Upper lobe of right lung (tissue), 1 donor: ENCODE data around the gene PHAF1. TPM values are rescaled to one million over a fixed set of nuclear protein-coding genes. Genes with fewer than 3 reads are reported as not detected.
A peak's percentile ranks its signal among the peaks of the same experiment; 100 is the strongest.

ENCODE experiments used
- ATAC-seq: fragments of 200-7000 bp; cut with Tn5 transposase; one replicate; pipeline ENCODE4 v1.9.1; 2020; ENCODE audit warnings: mild to moderate bottlenecking, moderate library complexity
- DNase-seq: peaks from one replicate; pipeline ENCODE4 v3.0.0-alpha.2; 2020
- H3K27ac ChIP-seq: fragments of 200-600 bp; one replicate; pipeline ENCODE4 v1.8.0; 2022
- H3K27me3 ChIP-seq: fragments of 200-600 bp; one replicate; pipeline ENCODE4 v1.8.0; 2022; ENCODE audit warnings: mild to moderate bottlenecking
- H3K36me3 ChIP-seq: fragments of 200-600 bp; one replicate; pipeline ENCODE4 v1.8.0; 2022
- H3K4me1 ChIP-seq: fragments of 200-600 bp; one replicate; pipeline ENCODE4 v1.8.0; 2022
- H3K4me3 ChIP-seq: fragments of 200-600 bp; one replicate; pipeline ENCODE4 v1.8.0; 2022; ENCODE audit warnings: mild to moderate bottlenecking
- H3K9me3 ChIP-seq: fragments of 200-600 bp; one replicate; pipeline ENCODE4 v1.8.0; 2022
- intact Hi-C: fragments of 100-400 bp; cut with DNase I; formaldehyde crosslinking; loops from one replicate; pipeline ENCODE4 v1.11.0; 2022
- total RNA-seq: library from RNA; stranded (reverse); fragmentation: NEBNext Ultra II Directional; extraction: Animal tissue kit (Norgen Biotek cat#: 25700); gene quantifications from one replicate; pipeline ENCODE4 v1.2.1, GENCODE V29; 2021
- TF ChIP-seq, protein P1 (sequence below): fragments of 200-600 bp; IDR thresholded peaks from one replicate; pipeline ENCODE4 v1.8.0; 2022; ENCODE audit warnings: antibody characterized with exemption
- donor health status: DM: no; HTN: yes; CAD: no; lungs with severe emphysema.

The PHAF1 gene
- total RNA-seq, 1 donor from 2014 or later, result 16.4 TPM

GRCh38 chr16:67162506-67163163 lies 52.9 kb downstream of the PHAF1 start:
- peak overlapping the region; percentile 46 for H3K4me3 ChIP-seq
- no peak for ATAC-seq
- H3K27me3 ChIP-seq, result peaks cover 18% of the 10 kb centered on the region
- intact Hi-C loops, result no loop called here
- TF ChIP-seq, protein P1, sequence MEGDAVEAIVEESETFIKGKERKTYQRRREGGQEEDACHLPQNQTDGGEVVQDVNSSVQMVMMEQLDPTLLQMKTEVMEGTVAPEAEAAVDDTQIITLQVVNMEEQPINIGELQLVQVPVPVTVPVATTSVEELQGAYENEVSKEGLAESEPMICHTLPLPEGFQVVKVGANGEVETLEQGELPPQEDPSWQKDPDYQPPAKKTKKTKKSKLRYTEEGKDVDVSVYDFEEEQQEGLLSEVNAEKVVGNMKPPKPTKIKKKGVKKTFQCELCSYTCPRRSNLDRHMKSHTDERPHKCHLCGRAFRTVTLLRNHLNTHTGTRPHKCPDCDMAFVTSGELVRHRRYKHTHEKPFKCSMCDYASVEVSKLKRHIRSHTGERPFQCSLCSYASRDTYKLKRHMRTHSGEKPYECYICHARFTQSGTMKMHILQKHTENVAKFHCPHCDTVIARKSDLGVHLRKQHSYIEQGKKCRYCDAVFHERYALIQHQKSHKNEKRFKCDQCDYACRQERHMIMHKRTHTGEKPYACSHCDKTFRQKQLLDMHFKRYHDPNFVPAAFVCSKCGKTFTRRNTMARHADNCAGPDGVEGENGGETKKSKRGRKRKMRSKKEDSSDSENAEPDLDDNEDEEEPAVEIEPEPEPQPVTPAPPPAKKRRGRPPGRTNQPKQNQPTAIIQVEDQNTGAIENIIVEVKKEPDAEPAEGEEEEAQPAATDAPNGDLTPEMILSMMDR, result no peak
- H3K27ac ChIP-seq, result no peak overlapping the region
- DNase-seq, result no peak
- H3K36me3 ChIP-seq, result no peaks in the 10 kb centered on the region
- H3K4me1 ChIP-seq, result peaks cover 47% of the 10 kb centered on the region
- no peaks in the 10 kb centered on the region for H3K9me3 ChIP-seq

DNA sequence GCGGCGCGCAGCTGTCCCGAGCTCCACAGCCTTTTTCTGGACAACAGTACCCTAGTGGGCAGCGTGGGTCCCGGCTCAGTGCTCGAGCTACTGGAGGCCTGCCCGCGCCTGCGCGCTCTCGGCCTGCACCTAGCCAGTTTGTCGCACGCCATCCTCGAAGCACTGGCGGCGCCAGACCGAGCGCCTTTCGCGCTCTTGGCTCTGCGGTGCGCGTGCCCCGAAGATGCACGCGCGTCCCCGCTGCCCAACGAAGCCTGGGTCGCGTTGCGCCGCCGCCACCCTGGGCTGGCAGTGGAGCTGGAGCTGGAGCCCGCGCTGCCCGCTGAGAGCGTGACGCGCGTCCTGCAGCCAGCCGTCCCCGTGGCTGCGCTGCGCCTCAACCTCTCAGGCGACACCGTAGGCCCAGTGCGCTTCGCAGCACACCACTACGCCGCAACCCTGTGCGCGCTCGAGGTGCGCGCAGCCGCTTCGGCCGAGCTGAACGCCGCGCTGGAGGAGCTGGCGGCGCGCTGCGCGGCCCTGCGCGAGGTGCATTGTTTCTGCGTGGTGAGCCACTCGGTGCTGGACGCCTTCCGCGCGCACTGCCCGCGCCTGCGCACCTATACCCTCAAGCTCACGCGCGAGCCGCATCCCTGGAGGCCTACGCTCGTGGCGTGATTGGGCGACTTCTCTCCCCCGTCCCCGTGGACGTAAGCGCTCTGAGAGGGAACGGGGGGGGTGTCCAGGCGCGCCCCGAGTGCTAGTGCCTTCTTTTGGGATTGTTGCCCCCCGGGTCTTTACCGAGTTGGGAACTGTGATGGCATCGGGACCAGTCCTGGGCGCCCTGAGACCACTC lies 53.6 kb downstream of the PHAF1 start:
- H3K4me3 ChIP-seq, result peak overlapping the region; percentile 46
- H3K27me3 ChIP-seq, result peaks cover 18% of the 10 kb centered on the region
- intact Hi-C loops, result no loop called here
- no peaks in the 10 kb centered on the region for H3K9me3 ChIP-seq
- TF ChIP-seq, protein P1, result no peak
- no peak overlapping the region for H3K27ac ChIP-seq
- no peaks in the 10 kb centered on the region for H3K36me3 ChIP-seq
- no peak for ATAC-seq
- peaks cover 47% of the 10 kb centered on the region for H3K4me1 ChIP-seq
- no peak for DNase-seq

- Histone ChIP-seq H3K9me3 (no peaks in the 10 kb centered on the region), H3K4me3 (peak overlapping the region; percentile 46), H3K27ac (no peak overlapping the region), H3K27me3 (peaks cover 18% of the 10 kb centered on the region), H3K4me1 (peaks cover 51% of the 10 kb centered on the region), H3K36me3 (no peaks in the 10 kb centered on the region)
- TF ChIP-seq, protein P1, result no peak
- intact Hi-C loops, result no loop called here
- peak; percentile 73 for DNase-seq
- ATAC-seq, result no peak
These were observed 54.3 kb downstream of the PHAF1 start for GRCh38 chr16:67163999-67164558.

GRCh38 chr16:67164599-67165061 lies 54.9 kb downstream of the PHAF1 start, which contains the start of gene HSF4:
Gene HSF4, plus strand, starts transcription at chr16:67164745. Its CDS starts 67 bp downstream, at chr16:67164812.
- Histone ChIP-seq H3K36me3 (no peaks in the 10 kb centered on the region), H3K4me3 (peak within 1 kb of the TSS; percentile 46), H3K27me3 (peaks cover 18% of the 10 kb centered on the region), H3K27ac (no peak within 1 kb of the TSS), H3K4me1 (peaks cover 57% of the 10 kb centered on the region), H3K9me3 (no peaks in the 10 kb centered on the region)
- DNase-seq, result peak; percentile 90
- intact Hi-C loops, result no loop called here
- TF ChIP-seq, protein P1, result no peak
- peak; percentile 54 for ATAC-seq

DNA sequence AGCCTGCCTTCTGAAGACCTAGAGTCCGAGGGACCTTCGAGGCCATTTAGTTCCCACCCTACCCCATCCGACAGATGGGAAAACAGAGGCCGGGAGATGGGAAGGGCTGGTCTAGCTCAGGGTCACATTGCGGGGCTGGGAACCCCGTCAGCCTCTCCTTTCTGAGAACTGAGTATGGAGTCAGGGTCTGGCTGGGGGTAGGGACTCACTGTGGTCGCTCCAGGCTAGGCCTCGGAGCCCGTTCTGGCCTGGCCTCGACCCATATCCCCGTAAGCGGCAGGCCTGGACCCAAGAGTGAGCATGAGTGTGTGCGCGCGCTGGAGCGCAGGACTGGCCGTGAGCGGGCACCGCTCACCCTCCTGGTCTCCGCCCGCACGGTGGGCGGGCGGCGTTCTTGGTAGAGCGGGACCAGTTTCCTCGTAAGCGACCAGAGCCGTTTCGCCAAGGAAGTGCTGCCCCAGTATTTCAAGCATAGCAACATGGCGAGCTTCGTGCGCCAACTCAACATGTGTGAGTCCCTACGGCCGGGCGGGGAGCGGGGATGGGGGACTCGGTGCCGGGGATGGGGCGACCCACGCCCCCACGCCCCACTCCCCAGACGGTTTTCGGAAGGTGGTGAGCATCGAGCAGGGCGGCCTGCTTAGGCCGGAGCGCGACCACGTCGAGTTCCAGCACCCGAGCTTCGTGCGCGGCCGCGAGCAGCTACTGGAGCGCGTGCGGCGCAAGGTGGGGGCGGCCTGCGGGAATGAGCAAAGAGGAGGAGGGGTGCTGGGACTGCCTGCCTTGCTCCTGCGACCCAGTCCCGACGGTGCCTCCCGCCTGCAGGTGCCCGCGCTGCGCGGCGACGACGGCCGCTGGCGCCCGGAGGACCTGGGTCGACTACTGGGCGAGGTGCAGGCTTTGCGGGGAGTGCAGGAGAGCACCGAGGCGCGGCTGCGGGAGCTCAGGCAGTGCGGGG lies 55.7 kb downstream of the PHAF1 start:
- ATAC-seq, result no peak

More for the DNA sequence above, 55.7 kb downstream of the PHAF1 start:
- TF ChIP-seq, protein P1, result no peak
- Histone ChIP-seq H3K4me3 (peak overlapping the region; percentile 46), H3K27ac (no peak overlapping the region), H3K9me3 (no peaks in the 10 kb centered on the region), H3K4me1 (peaks cover 63% of the 10 kb centered on the region), H3K36me3 (no peaks in the 10 kb centered on the region), H3K27me3 (peaks cover 18% of the 10 kb centered on the region)
- intact Hi-C loops, result no loop called here
- no peak for DNase-seq
